HUES64 (cell line): Measurements from ENCODE around the gene PCBP3.
"Not testable (repeated sequence)": the region's sequence is repeated elsewhere in the genome, so short reads cannot be mapped to it uniquely, and the experiment has no call there.

ENCODE experiments used
- H3K27ac ChIP-seq: 2 replicates; pipeline ENCODE4 v1.7.0; 2013; ENCODE audit warnings: low read depth, low read length, inconsistent platforms
- H3K27me3 ChIP-seq: 2 replicates; pipeline ENCODE4 v1.6.1; 2013; ENCODE audit warnings: mild to moderate bottlenecking, low read length; ENCODE audit not compliant: insufficient read depth
- H3K36me3 ChIP-seq: 2 replicates; pipeline ENCODE4 v1.6.1; 2013; ENCODE audit warnings: mild to moderate bottlenecking, low read length; ENCODE audit not compliant: insufficient read depth
- H3K4me1 ChIP-seq: 2 replicates; pipeline ENCODE4 v1.6.1; 2013; ENCODE audit warnings: mild to moderate bottlenecking, low read length, moderate library complexity; ENCODE audit not compliant: insufficient read depth
- H3K4me3 ChIP-seq: 2 replicates; pipeline ENCODE4 v1.5.1; 2013; ENCODE audit warnings: mild to moderate bottlenecking, low read length, moderate library complexity
- H3K9ac ChIP-seq: 2 replicates; pipeline ENCODE4 v1.6.1; 2013; ENCODE audit warnings: mild to moderate bottlenecking, low read depth, low read length
- H3K9me3 ChIP-seq: 2 replicates; pipeline ENCODE4 v1.6.1; 2013; ENCODE audit warnings: low read depth, low read length; ENCODE audit not compliant: insufficient read depth
- WGBS: fragments of 150-250, 120-280 bp; methylation state at CpG from one replicate; pipeline ENCODE4 v1.1.7; 2013; ENCODE audit warnings: missing lambda C conversion rate; 5-methylcytosine and 5-hydroxymethylcytosine counted together

Gene PCBP3

DNA sequence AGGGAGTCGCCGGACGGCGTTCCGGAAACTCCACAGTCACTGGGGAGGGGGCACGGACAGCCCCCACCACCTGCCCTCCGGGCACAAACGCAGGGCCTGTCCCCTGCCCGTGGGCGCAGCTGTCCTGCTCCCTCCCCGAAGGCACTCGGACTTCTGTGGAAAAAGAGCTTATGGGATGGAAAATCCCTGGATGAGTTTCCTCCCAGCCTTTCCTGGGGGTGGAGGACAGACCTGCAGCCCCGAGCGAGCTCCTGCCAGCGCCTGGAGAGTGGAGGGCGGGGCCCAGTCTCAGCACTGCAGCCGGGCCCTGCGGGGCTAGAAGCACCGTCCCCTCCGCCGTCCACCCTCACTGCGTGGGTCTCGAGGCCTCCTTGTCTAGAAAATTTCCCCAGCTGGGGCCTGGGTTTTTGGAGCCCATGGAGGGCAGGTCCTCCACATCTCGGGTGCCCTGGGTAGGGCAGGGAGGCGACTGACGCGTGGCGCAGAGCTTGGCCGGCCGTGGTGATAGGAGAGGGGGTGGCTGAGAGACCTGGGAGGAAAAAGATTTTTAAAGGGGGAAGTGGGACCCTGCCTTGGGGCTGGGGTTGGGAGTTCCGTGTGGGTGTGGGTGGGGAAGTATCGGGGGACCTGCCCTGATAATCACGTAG is 331.6 kb downstream of the PCBP3 start:
- H3K9me3 ChIP-seq: no peaks in the 10 kb centered on the region
- peak overlapping the region; percentile 63; the same call in 1 of the 2 replicates for H3K27ac ChIP-seq
- no peaks in the 10 kb centered on the region for H3K36me3 ChIP-seq
- peaks cover 12% of the 10 kb centered on the region; the same call in 1 of the 2 replicates for H3K4me1 ChIP-seq
- 1% methylated on average over 33 of the region's 33 CpGs for WGBS
- peak overlapping the region; percentile 59 for H3K4me3 ChIP-seq
- peak overlapping the region; percentile 58 for H3K9ac ChIP-seq
- peaks cover 58% of the 10 kb centered on the region for H3K27me3 ChIP-seq

GRCh38 chr21:45975667-45976409 is 332.3 kb downstream of the PCBP3 start:
- Histone ChIP-seq H3K4me1 (peaks cover 12% of the 10 kb centered on the region; the same call in 1 of the 2 replicates), H3K4me3 (peak overlapping the region; percentile 59), H3K27me3 (peaks cover 64% of the 10 kb centered on the region)
- not testable (repeated sequence) for H3K36me3 ChIP-seq, H3K27ac ChIP-seq, H3K9me3 ChIP-seq, H3K9ac ChIP-seq
- WGBS: 4% methylated on average over 13 of the region's 13 CpGs

DNA sequence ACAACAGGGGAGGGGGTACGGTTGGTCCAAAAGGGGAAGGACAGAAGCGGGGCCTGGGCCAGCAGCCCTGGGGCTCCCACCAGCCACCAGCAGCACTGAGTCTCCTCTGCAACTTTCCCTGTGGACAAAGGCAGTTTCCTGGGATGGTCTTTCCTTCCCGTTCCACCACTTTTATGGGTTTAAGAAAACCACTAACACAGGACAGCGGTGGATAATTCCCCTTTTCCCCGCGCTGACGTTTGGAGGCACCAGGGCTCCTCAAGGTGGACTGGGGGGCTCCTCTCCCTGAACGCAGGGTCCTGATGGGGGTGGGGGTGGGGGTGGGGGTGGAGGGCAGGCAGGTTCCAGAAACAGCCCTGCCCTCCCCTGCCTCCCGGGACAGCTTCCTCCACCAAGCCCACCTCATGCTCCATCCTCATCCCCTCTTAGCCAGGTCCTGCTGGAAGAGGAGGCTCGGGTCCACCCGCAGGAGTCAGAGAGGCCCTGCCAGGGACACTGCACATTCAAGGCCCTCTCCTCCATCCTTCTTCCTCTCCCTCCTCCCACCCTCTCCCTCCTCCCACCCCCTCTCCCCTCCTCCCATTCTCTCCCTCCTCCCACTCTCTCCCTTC is 333.3 kb downstream of the PCBP3 start:
- Histone ChIP-seq H3K36me3 (no peaks in the 10 kb centered on the region), H3K4me1 (peaks cover 12% of the 10 kb centered on the region; the same call in 1 of the 2 replicates)

DNA sequence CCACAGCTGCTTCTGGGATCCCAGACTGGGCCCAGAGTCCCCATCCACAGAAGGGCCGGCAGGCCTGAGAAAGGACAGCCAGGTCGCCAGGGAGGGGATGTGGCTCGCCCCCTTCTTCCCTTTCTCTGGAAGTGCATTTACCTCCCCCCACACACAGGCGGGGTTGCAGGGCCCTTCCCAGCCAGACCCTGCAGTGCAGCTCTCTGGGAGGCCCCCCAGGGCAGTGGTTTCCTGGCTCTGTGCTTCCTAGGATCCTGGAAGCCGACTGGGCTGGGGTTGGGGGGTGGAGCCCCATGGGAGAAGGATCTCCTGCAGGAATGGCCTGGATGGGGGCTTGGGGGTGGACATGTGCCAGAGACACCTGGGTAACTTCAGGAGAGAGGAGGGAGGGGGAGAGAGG is 333.9 kb downstream of the PCBP3 start:
- Histone ChIP-seq H3K27ac (peak overlapping the region; percentile 63; the same call in 1 of the 2 replicates), H3K4me1 (peaks cover 12% of the 10 kb centered on the region; the same call in 1 of the 2 replicates), H3K9me3 (no peaks in the 10 kb centered on the region), H3K9ac (no peak overlapping the region), H3K36me3 (no peaks in the 10 kb centered on the region), H3K4me3 (0 out of 2 replicates have a peak overlapping the region, but pooled peaks have one; percentile 23), H3K27me3 (peaks cover 65% of the 10 kb centered on the region)
- 6% methylated on average over 5 of the region's 5 CpGs for WGBS

More for the DNA sequence above, 333.3 kb downstream of the PCBP3 start:
- no peak overlapping the region for H3K9ac ChIP-seq
- H3K27ac ChIP-seq: peak overlapping the region; percentile 19; the same call in 1 of the 2 replicates
- 4% methylated on average over 10 of the region's 11 CpGs for WGBS
- peak overlapping the region; percentile 31 for H3K4me3 ChIP-seq
- no peaks in the 10 kb centered on the region for H3K9me3 ChIP-seq
- H3K27me3 ChIP-seq: peaks cover 65% of the 10 kb centered on the region

GRCh38 chr21:45979141-45979631 is 335.7 kb downstream of the PCBP3 start:
- Histone ChIP-seq H3K27ac (no peak overlapping the region), H3K9me3 (no peaks in the 10 kb centered on the region), H3K27me3 (peaks cover 56% of the 10 kb centered on the region), H3K9ac (no peak overlapping the region), H3K4me1 (peaks cover 12% of the 10 kb centered on the region; the same call in 1 of the 2 replicates), H3K4me3 (no peak overlapping the region), H3K36me3 (0 out of 2 replicates have a peak, but pooled peaks cover 1% of the 10 kb centered on the region)
- 60% methylated on average over 20 of the region's 20 CpGs for WGBS

GRCh38 chr21:45979651-45980050 is 336.1 kb downstream of the PCBP3 start:
- H3K4me1 ChIP-seq: peaks cover 9% of the 10 kb centered on the region; the same call in 1 of the 2 replicates
- 86% methylated on average over 7 of the region's 7 CpGs for WGBS
- H3K9ac ChIP-seq: no peak overlapping the region
- H3K9me3 ChIP-seq: no peaks in the 10 kb centered on the region
- peaks cover 53% of the 10 kb centered on the region for H3K27me3 ChIP-seq
- H3K4me3 ChIP-seq: no peak overlapping the region
- H3K27ac ChIP-seq: no peak overlapping the region
- peaks cover 6% of the 10 kb centered on the region; the same call in 1 of the 2 replicates for H3K36me3 ChIP-seq

DNA sequence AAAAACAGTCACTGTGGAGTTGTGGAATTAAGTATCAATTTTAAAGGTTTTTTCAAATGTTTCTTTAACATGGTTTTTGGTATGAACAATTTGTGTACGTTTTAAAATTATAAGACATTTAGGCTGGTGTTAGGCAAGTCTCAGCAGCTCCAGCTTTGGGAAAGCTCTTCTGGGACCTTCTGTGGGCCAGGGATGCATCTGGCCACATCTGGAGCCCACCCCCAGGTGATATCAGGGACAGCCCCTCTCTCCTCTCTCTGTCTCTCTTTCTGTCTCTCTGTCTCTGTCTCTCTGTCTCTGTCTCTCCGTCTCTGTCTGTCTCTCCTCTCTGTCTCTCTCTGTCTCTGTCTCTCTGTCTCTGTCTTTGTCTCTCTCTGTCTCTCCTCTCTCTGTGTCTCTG is 336.7 kb downstream of the PCBP3 start:
- no peak overlapping the region for H3K27ac ChIP-seq
- no peaks in the 10 kb centered on the region for H3K9me3 ChIP-seq
- no peak overlapping the region for H3K4me3 ChIP-seq
- no peak overlapping the region for H3K9ac ChIP-seq
- H3K27me3 ChIP-seq: peaks cover 53% of the 10 kb centered on the region
- H3K36me3 ChIP-seq: peaks cover 12% of the 10 kb centered on the region
- H3K4me1 ChIP-seq: peaks cover 6% of the 10 kb centered on the region; the same call in 1 of the 2 replicates
- 79% methylated on average over 2 of the region's 2 CpGs for WGBS

DNA sequence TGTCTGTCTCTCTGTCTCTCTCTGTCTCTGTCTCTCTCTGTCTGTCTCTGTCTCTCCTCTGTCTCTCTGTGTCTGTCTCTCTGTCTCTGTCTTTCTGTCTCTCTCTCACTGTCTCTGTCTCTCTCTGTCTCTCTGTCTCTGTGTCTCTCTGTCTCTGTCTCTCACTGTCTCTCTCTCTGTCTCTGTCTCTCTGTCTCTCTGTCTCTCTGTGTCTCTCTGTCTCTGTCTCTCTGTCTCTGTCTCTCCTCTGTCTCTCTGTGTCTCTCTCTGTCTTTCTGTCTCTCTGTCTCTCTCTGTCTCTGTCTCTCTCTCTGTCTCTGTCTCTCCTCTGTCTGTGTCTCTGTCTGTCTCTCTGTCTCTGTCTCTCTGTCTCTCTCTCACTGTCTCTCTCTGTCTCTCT is 337.2 kb downstream of the PCBP3 start:
- H3K9me3 ChIP-seq: no peaks in the 10 kb centered on the region
- peaks cover 51% of the 10 kb centered on the region for H3K27me3 ChIP-seq
- no peak overlapping the region for H3K27ac ChIP-seq
- peaks cover 5% of the 10 kb centered on the region; the same call in 1 of the 2 replicates for H3K4me1 ChIP-seq
- peaks cover 16% of the 10 kb centered on the region for H3K36me3 ChIP-seq
- no peak overlapping the region for H3K9ac ChIP-seq
- peak overlapping the region; percentile 51 for H3K4me3 ChIP-seq

- Histone ChIP-seq H3K9ac (peak within 1 kb of the TSS; percentile 73), H3K4me3 (peak within 1 kb of the TSS; percentile 75), H3K9me3 (no peaks in the 10 kb centered on the region), H3K27me3 (peaks cover 44% of the 10 kb centered on the region), H3K4me1 (peaks cover 5% of the 10 kb centered on the region; the same call in 1 of the 2 replicates), H3K27ac (peak within 1 kb of the TSS; percentile 62; the same call in 1 of the 2 replicates), H3K36me3 (peaks cover 23% of the 10 kb centered on the region)
- 2% methylated on average over 49 of the region's 63 CpGs for WGBS
These were observed 337.9 kb downstream of the PCBP3 start, which contains the start of gene COL6A1 for GRCh38 chr21:45981151-45982091. COL6A1 (plus strand) TSS chr21:45981770; CDS start chr21:45981851, 81 bp downstream.
